BJ (cell line): ENCODE results near the gene HEG1. TPM values are rescaled to one million over a fixed set of nuclear protein-coding genes. Genes with fewer than 3 reads are reported as not detected.

ENCODE experiments used
- CTCF ChIA-PET: fragments of 350-600 bp; formaldehyde crosslinking; extraction: SDS; loops from one replicate; lab custom pipeline; 2021; ENCODE audit warnings: antibody characterized with exemption, inconsistent platforms; lab: Yijun Ruan, JAX
- POLR2A ChIA-PET: fragments of 300-600 bp; sonication (Branson Sonifier 250); formaldehyde crosslinking; extraction: SDS; loops from one replicate; lab custom pipeline; 2021; ENCODE audit warnings: antibody characterized with exemption; lab: Charles Lee
- DNase-seq: peaks from one replicate; pipeline ENCODE4 v3.0.0-alpha.2; 2011; ENCODE audit warnings: low read depth
- H3K27me3 ChIP-seq: 2 replicates; pipeline ENCODE4 v1.6.0; 2011; ENCODE audit warnings: low read length; ENCODE audit not compliant: control insufficient read depth, insufficient read depth
- H3K36me3 ChIP-seq: 2 replicates; pipeline ENCODE4 v1.5.1; 2011; ENCODE audit warnings: low read length; ENCODE audit not compliant: control insufficient read depth, insufficient read depth
- H3K4me3 ChIP-seq: 2 replicates; pipeline ENCODE4 v1.5.1; 2011; ENCODE audit warnings: low read depth, mild to moderate bottlenecking, control low read depth, low read length
- polyA plus RNA-seq: library from polyadenylated mRNA; depleted of rRNA; stranded (reverse); fragments of >200 nt; gene quantifications from 2 replicates; pipeline ENCODE4 v1.2.3, GENCODE V29; 2011
- TF ChIP-seq, protein P1 (sequence below): IDR thresholded peaks from 2 replicates; pipeline ENCODE4 v1.5.1; 2011; ENCODE audit warnings: low read depth, mild to moderate bottlenecking, control low read depth, inconsistent platforms, low read length, moderate library complexity; ENCODE audit not compliant: insufficient read depth

The HEG1 gene
- polyA plus RNA-seq, 1 experiment: 94.7 TPM

DNA sequence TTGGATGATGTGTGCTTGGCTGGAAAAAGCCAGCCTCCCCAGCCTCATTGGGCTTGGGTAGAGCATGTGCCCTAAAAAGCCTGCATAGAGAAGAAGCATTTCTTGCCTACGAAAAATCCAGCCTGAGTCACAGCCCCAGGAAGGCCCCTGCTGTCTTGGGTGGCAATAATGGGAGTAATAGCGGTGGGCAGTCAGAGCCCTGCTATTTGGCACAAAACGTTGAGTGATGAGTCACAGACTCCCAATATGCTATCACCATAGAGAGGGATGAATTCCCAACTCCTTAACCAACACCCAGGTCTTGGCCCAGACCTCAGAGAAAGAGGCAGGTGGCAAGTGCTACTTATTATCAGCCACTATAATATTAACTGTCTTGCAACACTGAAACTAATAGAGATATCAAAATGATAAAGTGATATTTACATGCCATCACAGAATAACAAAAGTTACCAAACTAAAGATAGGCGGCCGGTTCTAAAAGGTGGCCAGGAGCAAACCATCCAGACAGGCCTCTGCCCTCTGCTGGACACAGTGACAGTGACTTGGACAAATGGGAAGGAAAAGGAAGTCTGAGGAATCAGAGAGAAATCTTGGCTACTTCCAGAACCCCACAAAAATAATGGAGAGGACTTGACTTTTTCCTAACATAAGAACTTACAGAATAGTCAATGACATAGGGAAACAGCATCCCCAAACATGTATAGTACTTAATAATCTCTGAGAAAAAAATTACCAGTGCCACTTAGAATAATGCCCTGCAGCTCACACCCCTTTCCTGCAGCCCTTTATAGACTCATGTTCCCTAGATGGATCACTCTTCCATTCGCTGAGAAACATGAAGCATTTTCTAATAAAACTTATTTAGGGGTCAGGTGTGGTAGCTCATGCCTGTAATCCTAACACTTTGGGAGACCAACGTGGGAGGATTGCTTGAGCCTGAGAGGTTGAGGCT, 69.3 kb downstream of the HEG1 start:
- TF ChIP-seq, protein P1, sequence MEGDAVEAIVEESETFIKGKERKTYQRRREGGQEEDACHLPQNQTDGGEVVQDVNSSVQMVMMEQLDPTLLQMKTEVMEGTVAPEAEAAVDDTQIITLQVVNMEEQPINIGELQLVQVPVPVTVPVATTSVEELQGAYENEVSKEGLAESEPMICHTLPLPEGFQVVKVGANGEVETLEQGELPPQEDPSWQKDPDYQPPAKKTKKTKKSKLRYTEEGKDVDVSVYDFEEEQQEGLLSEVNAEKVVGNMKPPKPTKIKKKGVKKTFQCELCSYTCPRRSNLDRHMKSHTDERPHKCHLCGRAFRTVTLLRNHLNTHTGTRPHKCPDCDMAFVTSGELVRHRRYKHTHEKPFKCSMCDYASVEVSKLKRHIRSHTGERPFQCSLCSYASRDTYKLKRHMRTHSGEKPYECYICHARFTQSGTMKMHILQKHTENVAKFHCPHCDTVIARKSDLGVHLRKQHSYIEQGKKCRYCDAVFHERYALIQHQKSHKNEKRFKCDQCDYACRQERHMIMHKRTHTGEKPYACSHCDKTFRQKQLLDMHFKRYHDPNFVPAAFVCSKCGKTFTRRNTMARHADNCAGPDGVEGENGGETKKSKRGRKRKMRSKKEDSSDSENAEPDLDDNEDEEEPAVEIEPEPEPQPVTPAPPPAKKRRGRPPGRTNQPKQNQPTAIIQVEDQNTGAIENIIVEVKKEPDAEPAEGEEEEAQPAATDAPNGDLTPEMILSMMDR: peak; percentile 64
- POLR2A ChIA-PET: no interaction called here
- peak; percentile 88 for DNase-seq
- Histone ChIP-seq H3K36me3 (peaks cover 21% of the 10 kb centered on the region), H3K4me3 (no peak overlapping the region), H3K27me3 (no peaks in the 10 kb centered on the region)
- CTCF ChIA-PET: no interaction called here

DNA sequence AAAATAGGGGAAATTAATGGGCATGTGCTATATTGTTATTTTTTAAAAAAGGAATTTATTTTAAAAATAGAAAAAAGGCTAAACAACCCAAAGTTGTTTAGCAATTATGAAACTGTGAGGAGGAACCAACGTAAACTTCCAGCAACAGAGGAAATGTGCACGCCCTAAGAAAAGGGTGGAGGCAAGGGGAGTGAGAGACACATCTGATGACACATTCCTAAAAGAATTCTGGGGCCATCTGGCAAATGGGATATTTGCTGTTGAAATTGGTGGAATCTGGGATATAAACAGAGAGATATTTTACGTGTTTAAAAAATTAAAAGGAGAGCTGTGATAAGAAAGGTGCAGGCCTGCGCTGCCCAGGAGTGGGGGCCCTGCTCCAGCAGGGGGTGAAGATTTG, 70.4 kb downstream of the HEG1 start:
- Histone ChIP-seq H3K4me3 (no peak overlapping the region), H3K27me3 (no peaks in the 10 kb centered on the region), H3K36me3 (peaks cover 24% of the 10 kb centered on the region)
- POLR2A ChIA-PET: no interaction called here
- CTCF ChIA-PET: no interaction called here
- peak; percentile 68 for DNase-seq
- TF ChIP-seq, protein P1: no peak

DNA sequence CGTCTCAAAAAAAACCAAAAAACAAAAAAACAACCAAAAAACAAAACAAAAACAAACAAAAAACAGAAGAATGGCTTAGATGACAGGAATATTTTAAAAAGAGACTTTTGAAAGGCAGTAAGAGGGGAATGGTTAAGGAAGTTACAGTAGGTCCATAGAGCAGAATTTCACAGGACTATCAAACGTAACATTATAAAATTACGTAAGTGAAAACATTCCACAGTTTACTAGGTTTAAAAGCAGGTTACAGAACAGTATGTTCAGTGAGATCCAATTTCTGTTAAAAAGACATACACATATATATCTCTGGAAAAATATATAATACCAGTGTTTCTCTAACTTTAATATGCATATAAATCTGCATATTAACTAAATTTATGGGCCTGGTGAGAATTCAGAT, 71.0 kb downstream of the HEG1 start:
- CTCF ChIA-PET: no interaction called here
- POLR2A ChIA-PET: no interaction called here
- Histone ChIP-seq H3K27me3 (no peaks in the 10 kb centered on the region), H3K36me3 (peaks cover 21% of the 10 kb centered on the region), H3K4me3 (no peak overlapping the region)
- no peak for DNase-seq
- TF ChIP-seq, protein P1: no peak

DNA sequence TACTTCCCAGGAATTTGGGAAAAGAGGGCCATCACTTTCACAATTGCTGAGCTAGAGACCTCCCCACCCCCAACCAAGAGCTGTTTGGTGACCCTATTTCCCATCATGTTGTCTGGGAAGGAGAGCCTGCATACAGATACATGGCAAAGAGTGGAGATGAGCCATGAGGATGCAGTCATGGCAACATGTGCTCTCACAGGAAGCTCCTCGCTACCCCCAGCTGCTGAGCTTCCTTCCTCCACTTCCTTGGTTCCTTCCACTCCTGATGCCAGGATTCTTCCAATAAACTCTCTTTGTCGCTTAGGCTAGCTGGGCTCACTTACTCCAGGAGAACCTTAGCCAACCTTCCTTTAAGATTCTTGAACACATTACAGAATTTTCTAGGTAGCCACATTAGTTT, 72.9 kb downstream of the HEG1 start:
- Histone ChIP-seq H3K4me3 (no peak overlapping the region), H3K27me3 (no peaks in the 10 kb centered on the region), H3K36me3 (peaks cover 19% of the 10 kb centered on the region)
- ChIA-PET CTCF (interaction anchor here (1.0 to 1.2 kb wide), 2 partner anchors 9 to 458 kb away, joined by 3 to 4 read pairs; no protein-coding TSS in a partner anchor), POLR2A (no interaction called here)
- TF ChIP-seq, protein P1: no peak
- no peak for DNase-seq

DNA sequence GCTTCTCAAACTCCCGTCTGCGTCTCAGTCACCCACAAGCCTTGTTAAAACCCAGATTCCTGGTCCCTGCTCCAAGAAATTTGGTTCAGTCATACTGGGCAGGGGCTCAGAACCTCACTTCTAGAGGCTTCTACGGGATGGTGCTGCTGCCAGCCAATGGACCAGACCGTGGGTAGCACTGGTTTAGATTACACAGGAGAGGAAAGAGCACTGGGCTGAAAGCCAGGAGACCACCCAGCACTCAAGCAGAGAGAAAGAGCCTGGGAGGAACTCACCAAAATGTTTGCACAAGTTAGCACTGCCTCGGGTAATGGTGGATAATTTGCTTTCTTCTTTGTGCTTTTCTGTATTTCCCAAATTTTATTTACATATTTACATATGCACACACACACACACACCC, 74.3 kb downstream of the HEG1 start:
- Histone ChIP-seq H3K36me3 (peaks cover 20% of the 10 kb centered on the region), H3K27me3 (no peaks in the 10 kb centered on the region), H3K4me3 (no peak overlapping the region)
- no peak for DNase-seq
- ChIA-PET POLR2A (no interaction called here), CTCF (interaction anchor here (0.7 kb wide), 1 partner anchor 61 kb away, joined by 3 read pairs; no protein-coding TSS in a partner anchor)
- TF ChIP-seq, protein P1: no peak
